Mucosa of gallbladder (tissue), 1 donor: ENCODE measurements around the gene ZSWIM6. TPM values are rescaled to one million over a fixed set of nuclear protein-coding genes. Genes with fewer than 3 reads are reported as not detected.

Experiments used
- DNase-seq: peaks from one replicate; pipeline ENCODE4 v3.0.0-alpha.2; 2020; ENCODE audit warnings: low spot score
- total RNA-seq: library from RNA; stranded (reverse); gene quantifications from one replicate; pipeline ENCODE4 v1.2.1, GENCODE V29; 2021
- donor health status: DM: no; HTN: no; CAD: no.

ZSWIM6 gene
- total RNA-seq, 1 donor from 2014 or later = 23.5 TPM

GRCh38 chr5:61536922-61537321 is 204.9 kb downstream of the ZSWIM6 start:
- DNase-seq = no peak

GRCh38 chr5:61538722-61539501 is 206.9 kb downstream of the ZSWIM6 start:
- no peak for DNase-seq

GRCh38 chr5:61549530-61549929 is 217.5 kb downstream of the ZSWIM6 start:
- no peak for DNase-seq

GRCh38 chr5:61551637-61552313 is 219.7 kb downstream of the ZSWIM6 start:
- no peak for DNase-seq

DNA sequence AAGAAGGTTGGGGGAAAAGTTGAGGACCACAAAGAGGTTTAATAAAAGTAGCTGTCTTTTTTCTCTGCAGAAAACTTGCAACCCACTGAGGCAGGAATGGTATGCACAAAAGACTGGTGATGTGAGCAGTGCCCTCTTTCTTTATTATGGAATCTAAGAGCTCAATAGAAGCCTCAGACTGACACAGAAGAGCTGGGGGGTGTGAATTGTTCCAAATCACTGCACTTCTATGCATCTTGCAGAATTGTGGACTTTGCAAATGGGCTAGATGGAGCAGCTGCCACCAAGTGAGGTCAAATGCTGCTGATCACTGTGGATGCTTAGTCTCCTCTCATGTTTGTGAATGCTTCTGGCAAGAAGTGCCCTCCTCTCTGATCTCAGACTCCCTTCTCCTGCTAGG is 227.1 kb downstream of the ZSWIM6 start:
- DNase-seq = no peak

GRCh38 chr5:61559722-61560121 is 227.7 kb downstream of the ZSWIM6 start:
- no peak for DNase-seq

DNA sequence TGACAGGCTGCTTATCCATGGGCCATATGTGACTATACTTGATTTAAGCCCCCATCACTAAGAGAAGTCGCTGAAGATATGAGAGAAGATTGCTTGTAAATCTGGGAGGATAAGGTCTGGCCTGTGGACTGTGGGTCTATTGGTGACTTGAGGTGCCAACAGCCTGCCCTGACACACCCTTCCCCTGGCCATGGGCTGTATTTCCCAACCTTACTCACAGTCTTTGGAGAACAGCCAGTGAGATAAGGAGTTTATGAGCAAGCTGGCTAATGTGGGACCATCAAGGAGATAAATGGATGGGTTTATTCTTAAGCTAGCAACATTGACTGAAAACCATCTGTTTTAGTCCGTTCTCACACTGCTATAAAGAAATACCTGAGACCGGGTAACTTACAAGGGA is 231.3 kb downstream of the ZSWIM6 start:
- peak; percentile 35 for DNase-seq

DNA sequence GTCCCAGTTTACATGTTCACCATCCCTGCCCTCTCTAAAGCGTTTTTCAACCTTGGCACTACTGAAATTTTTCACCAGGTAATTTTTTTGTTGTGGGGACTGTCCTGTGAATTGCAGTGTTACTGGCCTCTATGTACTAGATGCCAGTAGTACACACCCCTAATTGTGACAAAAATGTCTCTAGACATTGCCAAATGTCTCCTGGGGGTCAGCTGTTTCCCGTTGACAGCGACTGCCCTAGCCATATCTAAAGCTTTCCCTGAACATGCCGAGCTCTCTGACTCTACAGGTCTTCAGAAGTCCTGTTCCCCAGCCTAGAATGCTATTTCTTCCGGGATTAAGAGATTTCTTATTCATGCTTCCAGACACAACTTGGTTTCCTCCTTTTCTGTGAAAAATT is 235.3 kb downstream of the ZSWIM6 start:
- no peak for DNase-seq

GRCh38 chr5:61569353-61569752 is 237.3 kb downstream of the ZSWIM6 start:
- no peak for DNase-seq

DNA sequence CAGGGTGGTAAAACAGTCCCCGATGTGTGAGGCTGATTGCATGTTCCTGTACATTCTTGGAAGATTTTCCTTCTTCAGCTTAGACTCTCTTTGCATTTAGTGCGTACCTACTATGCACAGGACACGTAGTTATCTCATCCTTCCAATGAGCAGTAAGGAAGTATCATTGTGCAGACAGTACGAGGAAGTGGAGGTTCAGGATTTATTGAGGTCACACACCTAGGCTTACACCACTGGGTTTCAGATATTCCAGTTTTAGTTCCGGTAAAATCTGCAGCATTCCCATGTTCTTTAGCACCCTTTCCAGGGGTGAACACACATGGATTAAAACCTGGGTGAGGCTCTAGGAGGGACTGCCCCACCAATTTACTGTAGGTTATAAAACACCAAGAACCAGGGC is 238.7 kb downstream of the ZSWIM6 start:
- DNase-seq = no peak

DNA sequence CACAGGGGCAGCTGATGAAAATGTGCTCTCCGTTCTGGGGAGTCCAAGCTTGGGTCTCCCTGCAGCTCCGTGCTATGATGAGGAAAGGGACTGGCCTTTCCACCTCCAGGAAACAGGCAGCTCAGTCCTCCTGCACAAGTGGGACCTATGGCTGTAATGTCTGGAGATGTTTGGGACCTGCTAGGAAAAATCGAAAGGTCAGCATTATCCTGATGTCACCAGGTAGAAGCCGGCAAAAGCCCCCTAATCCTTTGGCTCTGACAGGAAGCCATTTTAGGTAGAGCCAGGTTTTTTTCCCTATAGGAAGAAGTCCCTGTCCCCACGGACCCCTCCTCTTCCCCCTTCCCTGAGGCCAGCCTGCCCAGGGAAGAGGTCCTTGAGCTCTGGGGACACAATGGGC is 240.9 kb downstream of the ZSWIM6 start:
- DNase-seq = no peak

- DNase-seq = no peak
Observed at GRCh38 chr5:61575103-61575502, 243.0 kb downstream of the ZSWIM6 start.

- DNase-seq = no peak
Observed at GRCh38 chr5:61575581-61575980, 243.5 kb downstream of the ZSWIM6 start.

DNA sequence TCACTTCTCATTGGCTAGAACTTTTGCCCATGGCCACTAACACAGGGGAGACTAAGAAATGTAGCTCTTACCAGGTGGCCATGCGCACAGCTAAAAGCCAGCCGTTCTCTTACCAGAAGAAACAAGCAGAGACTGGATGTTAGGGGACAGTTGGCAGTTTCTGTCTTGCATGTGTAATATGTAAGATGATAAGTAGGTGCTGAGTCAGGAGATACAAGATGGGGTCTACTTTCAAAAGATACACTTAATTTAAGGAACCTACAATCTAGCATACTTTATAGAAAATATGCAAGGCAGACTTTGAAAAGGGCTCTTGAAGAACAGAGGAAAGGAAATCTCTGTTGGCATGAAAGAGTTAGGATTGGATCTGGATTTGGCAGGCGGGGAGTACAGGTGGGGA is 244.5 kb downstream of the ZSWIM6 start:
- no peak for DNase-seq

DNA sequence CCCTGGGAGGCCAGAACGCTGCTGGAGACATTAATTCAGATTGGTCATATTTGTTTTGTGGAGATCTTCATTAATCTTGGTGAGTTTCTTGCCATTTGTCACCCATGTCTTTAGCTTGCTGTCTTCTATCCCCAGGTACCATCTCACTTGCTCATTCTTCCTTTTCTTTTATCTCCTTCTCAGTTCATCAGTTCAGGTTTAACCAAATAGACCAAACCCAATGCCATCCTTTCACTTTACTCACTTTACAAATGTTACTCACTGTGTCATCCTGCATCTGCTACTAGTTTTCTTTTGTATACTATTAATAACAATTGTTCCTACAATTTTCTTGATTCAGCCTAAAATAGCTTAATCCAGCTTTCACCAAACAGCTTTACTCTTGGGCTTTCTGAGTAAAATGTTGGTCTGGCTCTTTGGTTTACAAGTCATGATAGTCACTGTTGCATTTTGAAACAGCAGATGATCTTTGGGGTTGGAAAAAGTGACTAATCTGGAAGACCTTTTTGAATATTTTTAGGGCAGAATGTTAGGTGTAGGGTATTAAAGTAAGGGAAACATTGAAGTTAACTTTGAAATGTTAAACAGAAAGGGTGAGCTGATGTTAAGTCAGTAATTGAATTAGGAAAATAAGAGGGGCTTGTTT is 246.9 kb downstream of the ZSWIM6 start:
- DNase-seq = no peak

DNA sequence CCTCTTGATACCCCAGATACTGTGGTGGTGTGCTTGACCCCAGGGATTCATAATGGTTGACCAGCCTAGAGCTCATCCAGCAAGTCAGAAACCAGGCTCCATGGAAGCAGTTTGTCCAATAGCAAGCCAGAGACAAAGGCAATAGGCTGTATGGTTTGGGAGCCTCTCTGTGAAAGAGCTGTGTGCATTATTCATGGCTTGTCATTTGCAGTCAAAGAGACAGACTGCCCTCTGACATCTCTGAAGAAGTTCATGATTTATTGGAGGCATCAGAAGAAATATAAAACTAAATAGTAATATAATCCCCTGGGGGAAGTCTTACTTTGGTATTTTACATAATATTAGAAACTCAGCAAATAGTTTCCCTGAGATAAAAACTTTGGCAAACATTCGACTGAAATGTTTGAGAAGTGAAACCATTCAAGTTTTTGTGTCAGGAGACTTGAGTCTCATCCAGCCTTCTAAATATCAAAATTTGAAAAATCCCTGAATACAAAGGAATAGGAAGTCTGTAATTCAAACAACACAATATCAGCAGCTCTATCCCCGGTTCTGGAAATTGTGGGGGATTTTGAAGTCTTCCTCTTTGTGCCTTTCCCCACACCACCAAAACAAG is 250.3 kb downstream of the ZSWIM6 start:
- DNase-seq = no peak

GRCh38 chr5:61582887-61583286 is 250.8 kb downstream of the ZSWIM6 start:
- DNase-seq = no peak

DNA sequence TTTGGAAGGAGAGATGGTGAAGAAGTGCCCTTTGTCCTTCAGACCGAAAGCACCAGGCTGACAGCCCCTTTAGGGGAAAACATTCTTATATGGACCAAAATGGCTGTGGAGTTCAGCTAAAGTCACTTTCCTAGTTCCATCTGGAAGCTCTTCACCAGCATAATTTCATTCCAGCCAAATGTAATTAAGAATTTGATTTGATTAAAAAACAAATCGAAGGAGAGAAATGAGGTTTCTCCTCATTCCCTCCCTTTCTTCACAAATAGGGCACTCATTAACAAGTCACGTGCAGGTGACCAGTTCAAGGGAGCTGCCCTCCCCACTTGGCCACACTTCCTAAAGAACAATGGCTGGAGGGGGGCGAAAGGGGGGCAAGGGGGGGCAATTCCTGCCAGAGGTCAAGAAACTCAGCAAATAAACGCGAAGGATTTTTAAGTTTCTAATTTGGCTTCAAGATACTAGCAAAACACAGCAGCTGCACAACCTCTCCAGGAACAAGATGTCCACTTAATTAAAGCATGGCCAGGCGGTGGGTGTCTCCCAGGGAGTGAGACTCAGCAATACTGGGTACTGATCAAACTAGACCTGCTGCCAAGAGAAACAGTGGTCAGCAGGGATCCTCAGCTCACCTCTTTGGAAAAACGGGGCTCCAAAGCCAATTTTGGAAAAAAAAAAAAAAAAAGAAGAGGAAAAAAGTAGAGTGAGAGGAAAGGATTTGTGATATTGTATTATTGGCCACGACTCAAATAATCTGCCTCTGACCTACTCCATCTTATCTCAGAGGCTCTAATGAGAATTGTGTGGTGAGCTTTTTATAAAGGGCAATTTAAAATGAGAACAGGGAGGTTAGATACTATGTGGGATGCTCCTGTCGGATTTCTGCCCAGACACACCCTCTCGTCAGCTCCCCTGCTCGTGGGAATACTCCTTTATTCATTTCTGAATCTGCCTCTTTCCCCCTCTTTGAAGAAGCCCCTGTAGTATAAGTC is 254.3 kb downstream of the ZSWIM6 start:
- no peak for DNase-seq

GRCh38 chr5:61587125-61587524 is 255.1 kb downstream of the ZSWIM6 start:
- no peak for DNase-seq

- no peak for DNase-seq
Observed at GRCh38 chr5:61588216-61588615, 256.2 kb downstream of the ZSWIM6 start.

DNA sequence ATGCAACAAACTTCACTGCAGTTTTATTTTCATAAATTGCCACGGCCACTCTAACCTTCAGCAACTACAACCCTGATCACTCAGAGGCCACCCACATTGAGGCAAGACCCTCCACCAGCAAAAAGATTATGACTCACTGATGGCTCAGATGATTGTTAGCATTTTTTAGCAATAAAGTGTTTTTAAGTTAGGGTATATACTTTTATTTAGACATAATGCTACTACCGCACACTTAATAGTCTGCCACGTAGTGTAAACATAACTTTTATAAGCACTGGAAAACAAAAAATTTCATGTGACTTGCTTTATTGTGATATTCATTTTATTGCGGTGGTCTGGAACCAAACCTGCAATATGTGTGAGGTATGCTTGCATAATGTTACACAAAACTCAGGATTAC is 257.9 kb downstream of the ZSWIM6 start:
- no peak for DNase-seq
